ENCODE measurements around the gene GPATCH2L. TPM values are rescaled to one million over a fixed set of nuclear protein-coding genes. Genes with fewer than 3 reads are reported as not detected.
A peak's percentile ranks its signal among the peaks of the same experiment; 100 is the strongest.

Gene GPATCH2L
- polyA plus RNA-seq, 2 of the 4 experiments (the other 2 are of a cell fraction) = 19.6 to 30.9 TPM

DNA sequence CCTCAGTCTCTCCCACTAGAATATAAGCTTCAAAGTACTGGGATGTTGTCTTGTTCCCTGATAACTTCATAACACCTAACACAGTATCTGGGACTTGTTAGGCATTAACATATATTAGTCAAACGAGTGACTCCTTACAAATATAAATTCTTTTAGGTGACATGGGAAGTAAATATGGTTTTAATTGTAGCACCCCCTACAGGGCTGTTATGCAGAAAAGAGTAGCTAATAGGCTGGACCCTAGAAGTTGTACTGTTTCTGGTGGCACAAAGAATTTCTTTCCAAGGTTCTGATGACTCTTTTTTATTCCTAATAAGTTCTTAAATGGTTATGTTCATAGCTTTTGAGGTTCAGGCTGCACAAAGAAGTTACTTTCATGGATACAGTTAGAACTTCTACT, 29.8 kb downstream of the GPATCH2L start:
- peak in 1 of 2 experiments; percentile 53; a peak in 2 of 6 replicates for ATAC-seq
- DNase-seq (ENCODE audit: low read depth in 1 of 2, low spot score in 1 of 2) = peak in 1 of 2 experiments; percentile 15
- no peak for FAIRE-seq
- TF ChIP-seq HMGXB4 (CRISPR knock-in tag; IDR thresholded peaks at IDR 0.05; ENCODE audit: borderline replicate concordance) (no peak), EHF (CRISPR knock-in tag; IDR thresholded peaks at IDR 0.05) (no peak), CHD4 (IDR thresholded peaks at IDR 0.05; ENCODE audit: borderline replicate concordance) (no peak), RCOR1 (IDR thresholded peaks at IDR 0.05; ENCODE audit: low read depth, low read length) (no peak), RFX5 (IDR thresholded peaks at IDR 0.05) (no peak), USF2 (IDR thresholded peaks at IDR 0.05) (no peak), MAX (IDR thresholded peaks at IDR 0.05) (no peak)
- TF ChIP-seq, protein P1, sequence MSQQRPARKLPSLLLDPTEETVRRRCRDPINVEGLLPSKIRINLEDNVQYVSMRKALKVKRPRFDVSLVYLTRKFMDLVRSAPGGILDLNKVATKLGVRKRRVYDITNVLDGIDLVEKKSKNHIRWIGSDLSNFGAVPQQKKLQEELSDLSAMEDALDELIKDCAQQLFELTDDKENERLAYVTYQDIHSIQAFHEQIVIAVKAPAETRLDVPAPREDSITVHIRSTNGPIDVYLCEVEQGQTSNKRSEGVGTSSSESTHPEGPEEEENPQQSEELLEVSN (IDR thresholded peaks at IDR 0.05; ENCODE audit: borderline replicate concordance, low read depth) = no peak
- TF ChIP-seq, protein P2, sequence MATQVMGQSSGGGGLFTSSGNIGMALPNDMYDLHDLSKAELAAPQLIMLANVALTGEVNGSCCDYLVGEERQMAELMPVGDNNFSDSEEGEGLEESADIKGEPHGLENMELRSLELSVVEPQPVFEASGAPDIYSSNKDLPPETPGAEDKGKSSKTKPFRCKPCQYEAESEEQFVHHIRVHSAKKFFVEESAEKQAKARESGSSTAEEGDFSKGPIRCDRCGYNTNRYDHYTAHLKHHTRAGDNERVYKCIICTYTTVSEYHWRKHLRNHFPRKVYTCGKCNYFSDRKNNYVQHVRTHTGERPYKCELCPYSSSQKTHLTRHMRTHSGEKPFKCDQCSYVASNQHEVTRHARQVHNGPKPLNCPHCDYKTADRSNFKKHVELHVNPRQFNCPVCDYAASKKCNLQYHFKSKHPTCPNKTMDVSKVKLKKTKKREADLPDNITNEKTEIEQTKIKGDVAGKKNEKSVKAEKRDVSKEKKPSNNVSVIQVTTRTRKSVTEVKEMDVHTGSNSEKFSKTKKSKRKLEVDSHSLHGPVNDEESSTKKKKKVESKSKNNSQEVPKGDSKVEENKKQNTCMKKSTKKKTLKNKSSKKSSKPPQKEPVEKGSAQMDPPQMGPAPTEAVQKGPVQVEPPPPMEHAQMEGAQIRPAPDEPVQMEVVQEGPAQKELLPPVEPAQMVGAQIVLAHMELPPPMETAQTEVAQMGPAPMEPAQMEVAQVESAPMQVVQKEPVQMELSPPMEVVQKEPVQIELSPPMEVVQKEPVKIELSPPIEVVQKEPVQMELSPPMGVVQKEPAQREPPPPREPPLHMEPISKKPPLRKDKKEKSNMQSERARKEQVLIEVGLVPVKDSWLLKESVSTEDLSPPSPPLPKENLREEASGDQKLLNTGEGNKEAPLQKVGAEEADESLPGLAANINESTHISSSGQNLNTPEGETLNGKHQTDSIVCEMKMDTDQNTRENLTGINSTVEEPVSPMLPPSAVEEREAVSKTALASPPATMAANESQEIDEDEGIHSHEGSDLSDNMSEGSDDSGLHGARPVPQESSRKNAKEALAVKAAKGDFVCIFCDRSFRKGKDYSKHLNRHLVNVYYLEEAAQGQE (IDR thresholded peaks at IDR 0.05) = no peak
- ChIA-PET POLR2A (no interaction called here), CTCF (interaction anchor here (0.5 to 2.1 kb wide), 4 partner anchors 9 to 275 kb away, joined by 3 to 7 read pairs (median 4); no protein-coding TSS in a partner anchor)
- H3K4me2 ChIP-seq = no peak overlapping the region
- H3K27ac ChIP-seq = no peak overlapping the region
- WGBS (ENCODE audit: missing lambda C conversion rate) = 77% methylated on average over 1 of the region's 1 CpG
- H3K4me1 ChIP-seq = no peaks in the 10 kb centered on the region
- no peak overlapping the region for H3K4me3 ChIP-seq
- H3K9me3 ChIP-seq = no peaks in the 10 kb centered on the region

GRCh38 chr14:76186308-76187027, 34.7 kb downstream of the GPATCH2L start:
- POLR2A ChIA-PET = no interaction called here
- 77% methylated on average over 4 of the region's 4 CpGs for WGBS (ENCODE audit: missing lambda C conversion rate)
- TF ChIP-seq PBX3 (IDR thresholded peaks at IDR 0.05) (no peak), PHF8 (IDR thresholded peaks at IDR 0.05; ENCODE audit: borderline replicate concordance, low read depth) (no peak), ZC3H11A (IDR thresholded peaks at IDR 0.05) (no peak), NPAS2 (CRISPR knock-in tag; IDR thresholded peaks at IDR 0.05; ENCODE audit: borderline replicate concordance) (no peak), MAZ (IDR thresholded peaks at IDR 0.05; ENCODE audit: borderline replicate concordance, low read depth, low read length) (no peak), EP300 (IDR thresholded peaks at IDR 0.05) (no peak), POLR2AphosphoS2 (conservative IDR thresholded peaks at IDR 0.05; ENCODE audit: low read length) (no peak), HOXA7 (CRISPR knock-in tag; IDR thresholded peaks at IDR 0.05) (no peak), RNF2 (IDR thresholded peaks at IDR 0.05; ENCODE audit: borderline replicate concordance, low read depth) (no peak), HMGXB4 (CRISPR knock-in tag; IDR thresholded peaks at IDR 0.05; ENCODE audit: borderline replicate concordance) (no peak), BHLHE40 (IDR thresholded peaks at IDR 0.05; ENCODE audit: low read depth, low read length) (no peak), ESRRA (IDR thresholded peaks at IDR 0.05; ENCODE audit: borderline replicate concordance, low read length) (no peak), SMC3 (IDR thresholded peaks at IDR 0.05) (no peak), JUNB (IDR thresholded peaks at IDR 0.05) (no peak)
- TF ChIP-seq, protein P3, sequence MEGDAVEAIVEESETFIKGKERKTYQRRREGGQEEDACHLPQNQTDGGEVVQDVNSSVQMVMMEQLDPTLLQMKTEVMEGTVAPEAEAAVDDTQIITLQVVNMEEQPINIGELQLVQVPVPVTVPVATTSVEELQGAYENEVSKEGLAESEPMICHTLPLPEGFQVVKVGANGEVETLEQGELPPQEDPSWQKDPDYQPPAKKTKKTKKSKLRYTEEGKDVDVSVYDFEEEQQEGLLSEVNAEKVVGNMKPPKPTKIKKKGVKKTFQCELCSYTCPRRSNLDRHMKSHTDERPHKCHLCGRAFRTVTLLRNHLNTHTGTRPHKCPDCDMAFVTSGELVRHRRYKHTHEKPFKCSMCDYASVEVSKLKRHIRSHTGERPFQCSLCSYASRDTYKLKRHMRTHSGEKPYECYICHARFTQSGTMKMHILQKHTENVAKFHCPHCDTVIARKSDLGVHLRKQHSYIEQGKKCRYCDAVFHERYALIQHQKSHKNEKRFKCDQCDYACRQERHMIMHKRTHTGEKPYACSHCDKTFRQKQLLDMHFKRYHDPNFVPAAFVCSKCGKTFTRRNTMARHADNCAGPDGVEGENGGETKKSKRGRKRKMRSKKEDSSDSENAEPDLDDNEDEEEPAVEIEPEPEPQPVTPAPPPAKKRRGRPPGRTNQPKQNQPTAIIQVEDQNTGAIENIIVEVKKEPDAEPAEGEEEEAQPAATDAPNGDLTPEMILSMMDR (IDR thresholded peaks at IDR 0.05) = no peak
- no peak for ATAC-seq
- Histone ChIP-seq H3K9me3 (no peaks in the 10 kb centered on the region), H3K4me2 (no peak overlapping the region), H3K4me3 (no peak overlapping the region), H3K27ac (no peak overlapping the region), H3K4me1 (no peaks in the 10 kb centered on the region)
- CTCF ChIA-PET = interaction anchor here (0.6 to 2.0 kb wide), 6 partner anchors 9 to 1000 kb away, joined by 3 to 5 read pairs (median 4); no protein-coding TSS in a partner anchor
- FAIRE-seq = no peak
- no peak for DNase-seq (ENCODE audit: low read depth in 1 of 2, low spot score in 1 of 2)

Measured in A549 (cell line).